ENCODE measurements around the gene PLPPR5. TPM values are rescaled to one million over a fixed set of nuclear protein-coding genes. Genes with fewer than 3 reads are reported as not detected.

The PLPPR5 gene
- total and polyA plus RNA-seq, 8 donors, result 0.06 to 1.5 (median 0.17) TPM; not detected in 1

- ATAC-seq, result no peak
- no peak overlapping the region for H3K4me3 ChIP-seq
- no peak for DNase-seq
- no peaks in the 10 kb centered on the region for H3K36me3 ChIP-seq
- no peak for TF ChIP-seq CTCF (IDR thresholded peaks at IDR 0.05)
- H3K27ac ChIP-seq, result no peak overlapping the region
- H3K27me3 ChIP-seq, result no peaks in the 10 kb centered on the region
- 50 to 53% methylated on average over 5 of the region's 5 CpGs for WGBS, 2 donors
- no peaks in the 10 kb centered on the region for H3K4me1 ChIP-seq
- FAIRE-seq, result no peak
- intact Hi-C loops (cut with DNase I), result no loop called here
- H3K9me3 ChIP-seq, result no peaks in the 10 kb centered on the region
Measured at GRCh38 chr1:98975113-98975512, 29.5 kb downstream of the PLPPR5 start.

GRCh38 chr1:98969798-98970490 is 34.7 kb downstream of the PLPPR5 start:
- WGBS, 2 donors, result 45 to 64% methylated on average over 1 of the region's 1 CpG

GRCh38 chr1:98967122-98967521 is 37.5 kb downstream of the PLPPR5 start:
- DNase-seq (no peak), ATAC-seq (no peak), FAIRE-seq (no peak)
- no peaks in the 10 kb centered on the region for H3K27me3 ChIP-seq
- H3K9me3 ChIP-seq, result no peaks in the 10 kb centered on the region
- WGBS, 2 donors, result 66 to 76% methylated on average over 1 of the region's 1 CpG
- intact Hi-C loops (cut with DNase I), result no loop called here
- no peaks in the 10 kb centered on the region for H3K4me1 ChIP-seq
- H3K4me3 ChIP-seq, result no peak overlapping the region
- no peaks in the 10 kb centered on the region for H3K36me3 ChIP-seq
- no peak for TF ChIP-seq CTCF (IDR thresholded peaks at IDR 0.05)
- H3K27ac ChIP-seq, result no peak overlapping the region

More at GRCh38 chr1:98969798-98970490, 34.7 kb downstream of the PLPPR5 start:
- no peak for TF ChIP-seq CTCF (IDR thresholded peaks at IDR 0.05)
- H3K4me3 ChIP-seq, result no peak overlapping the region
- DNase-seq, result no peak
- H3K27ac ChIP-seq, result no peak overlapping the region
- no peak for ATAC-seq
- H3K9me3 ChIP-seq, result no peaks in the 10 kb centered on the region
- intact Hi-C loops (cut with DNase I), result no loop called here
- FAIRE-seq, result no peak
- H3K36me3 ChIP-seq, result no peaks in the 10 kb centered on the region
- no peaks in the 10 kb centered on the region for H3K4me1 ChIP-seq
- no peaks in the 10 kb centered on the region for H3K27me3 ChIP-seq

- Histone ChIP-seq H3K27me3 (no peaks in the 10 kb centered on the region), H3K4me1 (no peaks in the 10 kb centered on the region), H3K4me3 (no peak overlapping the region), H3K36me3 (no peaks in the 10 kb centered on the region), H3K9me3 (no peaks in the 10 kb centered on the region), H3K27ac (no peak overlapping the region)
- WGBS, 2 donors, result 69 to 84% methylated on average over 3 of the region's 3 CpGs
- no peak for TF ChIP-seq CTCF (IDR thresholded peaks at IDR 0.05)
- no peak for DNase-seq
- ATAC-seq, result no peak
- no peak for FAIRE-seq
- intact Hi-C loops (cut with DNase I), result no loop called here
Measured at GRCh38 chr1:98965394-98965793, 39.3 kb downstream of the PLPPR5 start.

GRCh38 chr1:98964198-98964597 is 40.5 kb downstream of the PLPPR5 start:
- Histone ChIP-seq H3K36me3 (no peaks in the 10 kb centered on the region), H3K9me3 (no peaks in the 10 kb centered on the region), H3K27ac (no peak overlapping the region), H3K4me1 (no peaks in the 10 kb centered on the region), H3K27me3 (no peaks in the 10 kb centered on the region), H3K4me3 (no peak overlapping the region)
- no peak for TF ChIP-seq CTCF (IDR thresholded peaks at IDR 0.05)
- ATAC-seq, result no peak
- no peak for FAIRE-seq
- 18 to 22% methylated on average over 4 of the region's 4 CpGs for WGBS, 2 donors
- intact Hi-C loops (cut with DNase I), result no loop called here
- no peak for DNase-seq

Measured in pancreas (tissue), 10 donors.